ENCODE results near the gene RAB11B. TPM values are rescaled to one million over a fixed set of nuclear protein-coding genes. Genes with fewer than 3 reads are reported as not detected.

Gene RAB11B
- total and polyA plus RNA-seq, 2 of the 13 experiments (the other 11 are each of a cell fraction or from before 2014, with no cell fraction given) = 6.0 to 28.4 TPM

GRCh38 chr19:8444677-8445487 is 54.7 kb downstream of the RAB11B start, which contains the start of gene HNRNPM (continued):
- TF ChIP-seq ZGPAT (CRISPR knock-in tag; IDR thresholded peaks at IDR 0.05) = no peak; the same call in 1 of the 2 replicates
- TF ChIP-seq RFXANK (CRISPR knock-in tag; IDR thresholded peaks at IDR 0.05) = no peak
- TF ChIP-seq DMAP1 (CRISPR knock-in tag; IDR thresholded peaks at IDR 0.05) = peak; percentile 39; the same call in 1 of the 2 replicates
- TF ChIP-seq, protein P1, sequence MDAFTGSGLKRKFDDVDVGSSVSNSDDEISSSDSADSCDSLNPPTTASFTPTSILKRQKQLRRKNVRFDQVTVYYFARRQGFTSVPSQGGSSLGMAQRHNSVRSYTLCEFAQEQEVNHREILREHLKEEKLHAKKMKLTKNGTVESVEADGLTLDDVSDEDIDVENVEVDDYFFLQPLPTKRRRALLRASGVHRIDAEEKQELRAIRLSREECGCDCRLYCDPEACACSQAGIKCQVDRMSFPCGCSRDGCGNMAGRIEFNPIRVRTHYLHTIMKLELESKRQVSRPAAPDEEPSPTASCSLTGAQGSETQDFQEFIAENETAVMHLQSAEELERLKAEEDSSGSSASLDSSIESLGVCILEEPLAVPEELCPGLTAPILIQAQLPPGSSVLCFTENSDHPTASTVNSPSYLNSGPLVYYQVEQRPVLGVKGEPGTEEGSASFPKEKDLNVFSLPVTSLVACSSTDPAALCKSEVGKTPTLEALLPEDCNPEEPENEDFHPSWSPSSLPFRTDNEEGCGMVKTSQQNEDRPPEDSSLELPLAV (CRISPR knock-in tag; conservative IDR thresholded peaks at IDR 0.05; ENCODE audit: low read depth) = no peak
- TF ChIP-seq ZNF7 (CRISPR knock-in tag; IDR thresholded peaks at IDR 0.05) = no peak
- no peak for TF ChIP-seq ZFP37 (CRISPR knock-in tag; IDR thresholded peaks at IDR 0.05; ENCODE audit: borderline replicate concordance)
- 0 out of 2 replicates have a peak, but pooled peaks have one; percentile 8 for TF ChIP-seq ZNF547 (CRISPR knock-in tag; IDR thresholded peaks at IDR 0.05)
- TF ChIP-seq SP5 (CRISPR knock-in tag; IDR thresholded peaks at IDR 0.05; ENCODE audit: borderline replicate concordance, low read depth) = peak; percentile 16; the same call in 1 of the 2 replicates
- no peak for TF ChIP-seq PAF1 (CRISPR knock-in tag; IDR thresholded peaks at IDR 0.05)
- 0 out of 2 replicates have a peak, but pooled peaks have one; percentile 51 for TF ChIP-seq REPIN1 (CRISPR knock-in tag; IDR thresholded peaks at IDR 0.05; ENCODE audit: borderline replicate concordance, low read depth)
- peak; percentile 77; the same call in 1 of the 2 replicates for TF ChIP-seq MYNN (CRISPR knock-in tag; IDR thresholded peaks at IDR 0.05; ENCODE audit: low read depth)
- peak; percentile 51; the same call in 1 of the 2 replicates for TF ChIP-seq ZZZ3 (CRISPR knock-in tag; IDR thresholded peaks at IDR 0.05; ENCODE audit: borderline replicate concordance)
- TF ChIP-seq RNF2 (conservative IDR thresholded peaks at IDR 0.05; ENCODE audit: low read depth) = no peak
- TF ChIP-seq, protein P2, sequence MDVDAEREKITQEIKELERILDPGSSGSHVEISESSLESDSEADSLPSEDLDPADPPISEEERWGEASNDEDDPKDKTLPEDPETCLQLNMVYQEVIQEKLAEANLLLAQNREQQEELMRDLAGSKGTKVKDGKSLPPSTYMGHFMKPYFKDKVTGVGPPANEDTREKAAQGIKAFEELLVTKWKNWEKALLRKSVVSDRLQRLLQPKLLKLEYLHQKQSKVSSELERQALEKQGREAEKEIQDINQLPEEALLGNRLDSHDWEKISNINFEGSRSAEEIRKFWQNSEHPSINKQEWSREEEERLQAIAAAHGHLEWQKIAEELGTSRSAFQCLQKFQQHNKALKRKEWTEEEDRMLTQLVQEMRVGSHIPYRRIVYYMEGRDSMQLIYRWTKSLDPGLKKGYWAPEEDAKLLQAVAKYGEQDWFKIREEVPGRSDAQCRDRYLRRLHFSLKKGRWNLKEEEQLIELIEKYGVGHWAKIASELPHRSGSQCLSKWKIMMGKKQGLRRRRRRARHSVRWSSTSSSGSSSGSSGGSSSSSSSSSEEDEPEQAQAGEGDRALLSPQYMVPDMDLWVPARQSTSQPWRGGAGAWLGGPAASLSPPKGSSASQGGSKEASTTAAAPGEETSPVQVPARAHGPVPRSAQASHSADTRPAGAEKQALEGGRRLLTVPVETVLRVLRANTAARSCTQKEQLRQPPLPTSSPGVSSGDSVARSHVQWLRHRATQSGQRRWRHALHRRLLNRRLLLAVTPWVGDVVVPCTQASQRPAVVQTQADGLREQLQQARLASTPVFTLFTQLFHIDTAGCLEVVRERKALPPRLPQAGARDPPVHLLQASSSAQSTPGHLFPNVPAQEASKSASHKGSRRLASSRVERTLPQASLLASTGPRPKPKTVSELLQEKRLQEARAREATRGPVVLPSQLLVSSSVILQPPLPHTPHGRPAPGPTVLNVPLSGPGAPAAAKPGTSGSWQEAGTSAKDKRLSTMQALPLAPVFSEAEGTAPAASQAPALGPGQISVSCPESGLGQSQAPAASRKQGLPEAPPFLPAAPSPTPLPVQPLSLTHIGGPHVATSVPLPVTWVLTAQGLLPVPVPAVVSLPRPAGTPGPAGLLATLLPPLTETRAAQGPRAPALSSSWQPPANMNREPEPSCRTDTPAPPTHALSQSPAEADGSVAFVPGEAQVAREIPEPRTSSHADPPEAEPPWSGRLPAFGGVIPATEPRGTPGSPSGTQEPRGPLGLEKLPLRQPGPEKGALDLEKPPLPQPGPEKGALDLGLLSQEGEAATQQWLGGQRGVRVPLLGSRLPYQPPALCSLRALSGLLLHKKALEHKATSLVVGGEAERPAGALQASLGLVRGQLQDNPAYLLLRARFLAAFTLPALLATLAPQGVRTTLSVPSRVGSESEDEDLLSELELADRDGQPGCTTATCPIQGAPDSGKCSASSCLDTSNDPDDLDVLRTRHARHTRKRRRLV (CRISPR knock-in tag; IDR thresholded peaks at IDR 0.05) = 0 out of 2 replicates have a peak, but pooled peaks have one; percentile 29
- TF ChIP-seq ISX (CRISPR knock-in tag; conservative IDR thresholded peaks at IDR 0.05) = peak; percentile 94; the same call in 1 of the 2 replicates
- no peak for TF ChIP-seq ZNF10 (CRISPR knock-in tag; IDR thresholded peaks at IDR 0.05; ENCODE audit: borderline replicate concordance, low read depth)
- no peak for TF ChIP-seq ZNF292 (CRISPR knock-in tag; IDR thresholded peaks at IDR 0.05; ENCODE audit: borderline replicate concordance, low read depth)
- peak; percentile 62 for TF ChIP-seq SP2 (CRISPR knock-in tag; IDR thresholded peaks at IDR 0.05)
- TF ChIP-seq ZNF224 (CRISPR knock-in tag; IDR thresholded peaks at IDR 0.05) = no peak; the same call in 1 of the 2 replicates
- peak; percentile 62; the same call in 1 of the 2 replicates for TF ChIP-seq MNT (IDR thresholded peaks at IDR 0.05)
